BJ (cell line): Measurements from ENCODE around the gene GLYATL2. TPM values are rescaled to one million over a fixed set of nuclear protein-coding genes. Genes with fewer than 3 reads are reported as not detected.

Experiments
- CTCF ChIA-PET: fragments of 350-600 bp; formaldehyde crosslinking; extraction: SDS; loops from one replicate; lab custom pipeline; 2021; ENCODE audit warnings: antibody characterized with exemption, inconsistent platforms; lab: Yijun Ruan, JAX
- POLR2A ChIA-PET: fragments of 300-600 bp; sonication (Branson Sonifier 250); formaldehyde crosslinking; extraction: SDS; loops from one replicate; lab custom pipeline; 2021; ENCODE audit warnings: antibody characterized with exemption; lab: Charles Lee
- DNase-seq: peaks from one replicate; pipeline ENCODE4 v3.0.0-alpha.2; 2011; ENCODE audit warnings: low read depth
- H3K27me3 ChIP-seq: 2 replicates; pipeline ENCODE4 v1.6.0; 2011; ENCODE audit warnings: low read length; ENCODE audit not compliant: control insufficient read depth, insufficient read depth
- H3K36me3 ChIP-seq: 2 replicates; pipeline ENCODE4 v1.5.1; 2011; ENCODE audit warnings: low read length; ENCODE audit not compliant: control insufficient read depth, insufficient read depth
- H3K4me3 ChIP-seq: 2 replicates; pipeline ENCODE4 v1.5.1; 2011; ENCODE audit warnings: low read depth, mild to moderate bottlenecking, control low read depth, low read length
- CTCF ChIP-seq: IDR thresholded peaks from 2 replicates; pipeline ENCODE4 v1.5.1; 2011; ENCODE audit warnings: low read depth, mild to moderate bottlenecking, control low read depth, inconsistent platforms, low read length, moderate library complexity; ENCODE audit not compliant: insufficient read depth
- polyA plus RNA-seq: library from polyadenylated mRNA; depleted of rRNA; stranded (reverse); fragments of >200 nt; gene quantifications from 2 replicates; pipeline ENCODE4 v1.2.3, GENCODE V29; 2011

The GLYATL2 gene
- polyA plus RNA-seq, 1 experiment: 0.59 TPM

- no peak overlapping the region for H3K4me3 ChIP-seq
- ChIA-PET POLR2A (no interaction called here), CTCF (interaction anchor here (1.4 kb wide), 1 partner anchor 14 kb away, joined by 3 read pairs; no protein-coding TSS in a partner anchor)
- TF ChIP-seq CTCF: no peak
- no peaks in the 10 kb centered on the region for H3K36me3 ChIP-seq
- DNase-seq: no peak
- H3K27me3 ChIP-seq: no peaks in the 10 kb centered on the region
These were observed 39.4 kb downstream of the GLYATL2 start for GRCh38 chr11:58805065-58805464.

- Histone ChIP-seq H3K4me3 (no peak overlapping the region), H3K36me3 (no peaks in the 10 kb centered on the region), H3K27me3 (no peaks in the 10 kb centered on the region)
- TF ChIP-seq CTCF: no peak
- no peak for DNase-seq
- ChIA-PET POLR2A (no interaction called here), CTCF (interaction anchor here (0.9 kb wide), 1 partner anchor 14 kb away, joined by 3 read pairs; no protein-coding TSS in a partner anchor)
These were observed 42.4 kb downstream of the GLYATL2 start for GRCh38 chr11:58801974-58802545.

- no peak overlapping the region for H3K4me3 ChIP-seq
- ChIA-PET POLR2A (no interaction called here), CTCF (interaction anchor here (0.9 to 1.3 kb wide), 2 partner anchors 13 to 99 kb away, joined by 3 read pairs; no protein-coding TSS in a partner anchor)
- no peaks in the 10 kb centered on the region for H3K27me3 ChIP-seq
- DNase-seq: no peak
- no peak for TF ChIP-seq CTCF
- no peaks in the 10 kb centered on the region for H3K36me3 ChIP-seq
These were observed 43.2 kb downstream of the GLYATL2 start for GRCh38 chr11:58801302-58801701.

GRCh38 chr11:58796333-58796732 is 48.2 kb downstream of the GLYATL2 start:
- TF ChIP-seq CTCF: no peak
- Histone ChIP-seq H3K4me3 (no peak overlapping the region), H3K27me3 (no peaks in the 10 kb centered on the region), H3K36me3 (no peaks in the 10 kb centered on the region)
- CTCF ChIA-PET: interaction anchor here (0.7 to 1.3 kb wide), 3 partner anchors 12 to 951 kb away, joined by 3 read pairs; no protein-coding TSS in a partner anchor
- no peak for DNase-seq
- POLR2A ChIA-PET: no interaction called here

- peak; percentile 84 for TF ChIP-seq CTCF
- CTCF ChIA-PET: interaction anchor here (0.6 to 4.2 kb wide), 28 partner anchors 12 to 270 kb away, joined by 3 to 30 read pairs (median 4); no protein-coding TSS in a partner anchor
- Histone ChIP-seq H3K4me3 (no peak overlapping the region), H3K36me3 (no peaks in the 10 kb centered on the region), H3K27me3 (no peaks in the 10 kb centered on the region)
- POLR2A ChIA-PET: no interaction called here
- DNase-seq: no peak
These were observed 56.0 kb downstream of the GLYATL2 start for GRCh38 chr11:58788355-58789023.
